HG02763 (cell line): ENCODE measurements around the gene DNAJB11.
"Not testable (repeated sequence)": the region's sequence is repeated elsewhere in the genome, so short reads cannot be mapped to it uniquely, and the experiment has no call there.

Experiments
- ATAC-seq: cut with Tn5 transposase; IDR thresholded peaks from one replicate; pipeline ENCODE4 v1.9.1; 2021; ENCODE audit warnings: mild to moderate bottlenecking, moderate library complexity; ENCODE audit not compliant: unreplicated experiment

DNAJB11 gene

GRCh38 chr3:186570096-186570940 lies at the start of gene DNAJB11:
DNAJB11 (plus strand) TSS chr3:186570720; CDS start chr3:186570898, 178 bp downstream.
- ATAC-seq = peak; percentile 90

GRCh38 chr3:186520957-186521842 lies 49.3 kb upstream of the DNAJB11 start:
- peak; percentile 60 for ATAC-seq

- no peak for ATAC-seq
These were observed 47.5 kb upstream of the DNAJB11 start for GRCh38 chr3:186523022-186523421.

GRCh38 chr3:186523434-186523833 lies 47.1 kb upstream of the DNAJB11 start:
- no peak for ATAC-seq

GRCh38 chr3:186524616-186525015 lies 45.9 kb upstream of the DNAJB11 start:
- no peak for ATAC-seq

GRCh38 chr3:186525369-186526255 lies 44.9 kb upstream of the DNAJB11 start:
- no peak for ATAC-seq

GRCh38 chr3:186526256-186526606 lies 44.3 kb upstream of the DNAJB11 start:
- peak; percentile 41 for ATAC-seq

GRCh38 chr3:186529201-186529999 lies 41.1 kb upstream of the DNAJB11 start:
- ATAC-seq = no peak

GRCh38 chr3:186530415-186530814 lies 40.1 kb upstream of the DNAJB11 start:
- no peak for ATAC-seq

GRCh38 chr3:186531694-186532093 lies 38.8 kb upstream of the DNAJB11 start:
- not testable (repeated sequence) for ATAC-seq

GRCh38 chr3:186532598-186533072 lies 37.9 kb upstream of the DNAJB11 start:
- peak; percentile 52 for ATAC-seq

GRCh38 chr3:186534113-186534669 lies 36.3 kb upstream of the DNAJB11 start:
- peak; percentile 75 for ATAC-seq

- ATAC-seq = no peak
These were observed 33.4 kb upstream of the DNAJB11 start for GRCh38 chr3:186536883-186537844.

- ATAC-seq = no peak
These were observed 31.7 kb upstream of the DNAJB11 start for GRCh38 chr3:186538779-186539178.

- ATAC-seq = peak; percentile 40
These were observed 30.2 kb upstream of the DNAJB11 start for GRCh38 chr3:186540221-186540834.

- no peak for ATAC-seq
These were observed 29.7 kb upstream of the DNAJB11 start for GRCh38 chr3:186540835-186541226.

- ATAC-seq = no peak
These were observed 26.2 kb upstream of the DNAJB11 start, which contains the start of gene CRYGS for GRCh38 chr3:186544281-186544680. CRYGS (minus strand) TSS chr3:186544380; CDS start chr3:186544326, 54 bp downstream.

GRCh38 chr3:186549497-186549896 lies 21.0 kb upstream of the DNAJB11 start:
- ATAC-seq = no peak
